ENCODE data around the gene EPS8L3.

Gene EPS8L3

DNA sequence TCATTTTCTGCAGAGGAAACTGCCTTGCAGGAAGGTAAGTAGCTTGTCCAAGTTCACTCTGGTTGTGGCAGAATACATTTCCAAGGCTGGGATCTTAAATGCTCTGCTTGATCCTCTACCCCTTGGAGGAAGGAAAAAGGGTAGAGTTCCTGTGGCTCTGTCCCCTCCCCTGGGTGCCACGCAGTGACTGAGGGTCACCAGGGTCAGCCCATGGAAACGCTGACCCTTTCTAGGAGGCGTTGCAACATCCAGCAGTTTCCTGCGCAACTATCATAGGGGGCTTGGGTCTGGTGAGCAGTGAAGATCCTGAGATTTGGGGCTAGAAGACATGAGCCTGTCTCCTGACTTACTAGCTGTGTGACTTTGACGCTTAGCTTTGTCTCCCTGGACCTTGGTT, 29.4 kb upstream of the EPS8L3 start:
- no peak for DNase-seq

DNA sequence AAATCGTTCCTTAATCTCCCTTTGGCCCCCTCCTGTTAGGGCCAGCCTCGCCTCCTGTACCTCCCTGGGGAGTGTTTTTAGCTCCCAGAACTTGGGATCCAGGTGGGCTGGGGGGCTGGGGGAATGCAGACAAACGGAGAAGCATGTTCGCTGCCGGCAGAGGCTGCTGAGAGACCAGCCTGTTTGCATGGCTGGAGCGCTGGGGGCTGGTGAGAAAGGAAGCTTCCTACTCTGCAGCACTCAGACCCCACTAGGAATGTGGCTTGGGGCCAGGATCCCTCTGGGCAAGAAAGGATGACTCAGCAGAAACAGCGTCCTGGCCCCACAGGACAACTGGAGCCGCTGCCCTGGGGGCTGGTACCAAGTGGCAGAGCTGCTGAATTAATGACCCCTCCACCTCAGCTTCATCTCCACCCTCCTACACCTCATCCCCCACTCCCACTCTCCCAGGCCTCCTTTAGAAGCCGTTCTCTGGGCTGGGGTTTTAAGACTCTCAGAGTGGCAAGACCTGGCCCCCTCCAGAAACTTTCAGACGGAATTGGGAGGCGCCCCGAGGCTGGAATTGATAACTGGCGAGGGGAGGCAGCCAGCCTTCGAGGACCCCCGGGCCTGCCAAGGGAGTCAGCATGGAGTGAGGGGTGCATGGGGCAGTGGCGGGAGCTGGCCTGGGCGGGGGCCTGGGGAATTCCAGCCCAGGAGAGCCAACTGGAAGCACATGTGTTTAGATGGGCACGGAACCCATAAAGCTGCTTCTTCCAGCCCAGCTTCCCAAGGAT, 28.5 kb upstream of the EPS8L3 start:
- no peak for DNase-seq

DNA sequence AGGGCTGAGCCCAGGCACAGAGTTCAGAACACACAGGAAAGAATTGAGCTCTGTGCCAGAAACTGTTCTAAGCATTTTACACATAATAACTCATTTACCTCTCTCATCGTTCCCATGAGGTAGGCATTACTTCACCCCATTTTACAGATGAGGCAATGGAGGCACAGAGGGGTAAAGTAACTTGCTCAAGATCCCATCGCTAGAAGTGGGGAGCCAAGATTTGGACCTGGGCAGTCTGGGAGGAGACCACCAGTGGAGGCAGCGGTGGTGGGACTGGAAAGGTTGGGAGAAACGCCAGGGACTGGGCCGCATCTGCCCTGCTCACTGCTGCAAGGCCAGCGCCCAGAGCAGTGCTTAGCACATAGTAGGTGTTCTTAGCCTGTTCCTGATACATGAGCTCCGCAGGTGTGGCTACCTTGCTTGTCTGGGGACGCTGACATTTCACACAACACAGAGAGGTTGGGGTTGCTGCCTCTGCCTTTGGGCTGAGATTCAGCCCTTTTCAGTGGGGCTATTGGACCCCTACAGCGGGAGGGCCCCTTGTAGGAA, 27.8 kb upstream of the EPS8L3 start:
- no peak for DNase-seq

DNA sequence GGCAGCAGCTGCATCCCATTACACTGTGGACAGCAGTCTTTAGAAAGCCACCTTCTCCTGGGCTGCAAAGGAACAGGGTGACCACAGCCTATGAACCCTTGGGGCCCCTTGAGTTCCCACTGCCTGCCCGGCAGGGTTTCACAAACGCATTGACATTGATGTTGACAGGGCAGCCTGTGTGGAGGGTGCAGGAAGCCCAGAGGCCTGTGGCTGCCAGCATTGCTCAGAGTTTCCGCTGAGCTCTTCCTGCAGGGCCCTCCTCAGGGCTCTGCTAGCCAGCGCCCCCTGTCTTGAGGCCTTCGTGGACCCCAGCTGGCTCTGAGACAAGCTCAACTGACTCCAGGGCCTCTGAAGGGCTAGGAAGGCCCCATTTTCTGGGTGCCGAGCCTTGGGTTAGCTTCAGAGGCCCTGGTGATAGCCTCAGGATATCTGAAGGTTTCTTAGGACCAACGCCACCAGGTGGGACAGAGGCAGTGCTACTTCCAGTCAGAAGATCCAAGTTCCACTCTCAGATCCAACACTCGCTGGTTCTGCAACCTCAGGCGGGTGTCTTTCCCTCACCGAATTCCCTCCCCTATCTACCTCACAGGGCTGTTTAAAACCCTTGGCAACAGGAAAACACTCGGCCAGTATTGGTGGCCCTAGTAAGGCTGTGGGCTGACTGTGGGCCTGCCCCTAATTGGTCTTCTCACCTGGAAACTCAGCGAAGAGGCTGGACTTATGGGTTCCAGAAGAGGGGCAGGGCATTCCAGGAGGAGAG, 27.2 kb upstream of the EPS8L3 start:
- DNase-seq = peak; percentile 67

DNA sequence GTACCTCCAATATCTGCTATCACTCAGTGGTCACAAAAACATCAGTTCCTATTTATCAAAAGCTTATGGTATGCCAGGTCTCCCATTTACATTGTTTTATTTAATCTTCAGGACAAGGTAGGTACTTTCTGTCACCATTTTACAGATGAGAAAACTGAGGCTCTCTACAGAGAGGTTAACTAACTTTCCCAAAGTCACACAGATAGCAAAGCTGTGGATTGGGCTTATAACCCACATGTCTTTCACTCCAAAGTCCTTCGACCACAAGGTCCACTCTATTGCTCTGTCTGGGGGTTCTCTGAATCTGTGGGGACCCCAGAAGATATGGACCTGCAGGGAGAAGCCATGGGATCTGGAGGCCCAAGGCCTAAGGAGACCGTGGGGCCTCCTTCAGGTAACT, 26.6 kb upstream of the EPS8L3 start:
- no peak for DNase-seq

DNA sequence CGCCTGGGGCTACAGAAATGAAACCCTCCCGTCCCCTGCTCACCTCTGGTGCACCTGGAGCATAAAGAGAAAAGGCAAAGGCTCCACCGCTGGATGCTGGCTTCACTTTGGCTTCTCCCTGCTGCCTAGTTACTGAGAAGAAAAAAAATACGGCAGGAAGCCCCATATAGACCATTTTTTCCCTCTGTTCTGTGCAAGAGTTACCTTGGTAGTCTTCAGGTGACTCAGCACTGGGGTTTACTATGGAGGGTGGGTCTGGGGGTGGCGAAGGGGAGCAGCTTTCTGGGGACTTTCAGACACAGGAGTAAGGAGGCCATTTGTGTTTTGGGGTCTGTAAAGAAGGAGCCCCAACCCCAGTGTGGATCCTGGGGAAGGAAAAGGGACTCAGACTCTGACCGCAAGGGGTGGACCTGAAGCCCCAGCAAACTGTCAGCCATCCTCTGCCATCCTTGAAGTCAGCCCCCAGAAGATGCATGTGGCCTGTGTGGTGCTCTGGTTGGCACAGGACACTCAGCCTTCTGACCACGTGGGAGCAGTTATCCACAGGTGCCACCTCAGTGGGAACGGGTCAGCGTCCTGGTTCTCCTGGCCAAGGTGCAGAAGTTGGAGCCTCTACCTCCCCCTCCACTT, 25.9 kb upstream of the EPS8L3 start:
- no peak for DNase-seq

DNA sequence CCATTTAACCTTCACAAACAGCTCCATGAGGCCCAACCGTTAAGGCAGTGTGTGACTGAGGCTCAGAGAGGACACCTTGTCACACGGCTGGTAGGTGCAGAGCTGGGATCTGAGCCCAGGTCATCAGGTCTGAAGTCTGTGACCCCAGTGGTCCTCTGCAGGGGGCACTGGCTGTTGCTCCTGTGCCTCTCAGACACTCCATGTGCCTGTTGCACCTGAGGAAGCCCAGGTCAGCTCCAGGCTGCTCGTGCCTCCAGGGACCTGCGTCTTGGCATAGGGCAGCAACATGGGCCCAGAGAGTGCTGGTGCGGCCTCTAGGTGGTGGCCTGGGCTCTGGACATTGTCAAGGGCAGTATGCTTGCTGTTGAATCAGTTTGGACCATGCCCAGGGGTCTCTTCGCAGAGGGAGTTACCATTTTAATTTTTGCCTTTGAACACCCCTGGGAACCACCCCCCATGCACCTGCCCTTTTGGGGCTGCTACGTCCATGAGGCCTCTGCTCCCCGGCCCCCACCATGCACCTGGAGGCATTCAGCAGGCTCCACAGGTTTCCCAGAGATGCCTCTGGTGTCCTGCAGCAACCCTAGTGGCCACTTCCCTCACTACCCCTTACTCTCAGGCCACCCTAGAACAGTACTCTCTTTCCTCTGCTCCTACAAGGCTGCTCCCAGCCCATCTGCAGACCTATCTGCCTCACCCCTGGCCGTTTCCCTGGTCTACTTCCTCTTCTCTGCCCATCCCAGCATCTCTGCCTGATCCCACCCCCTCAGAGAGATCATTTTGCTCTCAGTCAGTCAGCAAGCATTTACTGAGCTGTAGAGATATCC, 25.2 kb upstream of the EPS8L3 start:
- no peak for DNase-seq

DNA sequence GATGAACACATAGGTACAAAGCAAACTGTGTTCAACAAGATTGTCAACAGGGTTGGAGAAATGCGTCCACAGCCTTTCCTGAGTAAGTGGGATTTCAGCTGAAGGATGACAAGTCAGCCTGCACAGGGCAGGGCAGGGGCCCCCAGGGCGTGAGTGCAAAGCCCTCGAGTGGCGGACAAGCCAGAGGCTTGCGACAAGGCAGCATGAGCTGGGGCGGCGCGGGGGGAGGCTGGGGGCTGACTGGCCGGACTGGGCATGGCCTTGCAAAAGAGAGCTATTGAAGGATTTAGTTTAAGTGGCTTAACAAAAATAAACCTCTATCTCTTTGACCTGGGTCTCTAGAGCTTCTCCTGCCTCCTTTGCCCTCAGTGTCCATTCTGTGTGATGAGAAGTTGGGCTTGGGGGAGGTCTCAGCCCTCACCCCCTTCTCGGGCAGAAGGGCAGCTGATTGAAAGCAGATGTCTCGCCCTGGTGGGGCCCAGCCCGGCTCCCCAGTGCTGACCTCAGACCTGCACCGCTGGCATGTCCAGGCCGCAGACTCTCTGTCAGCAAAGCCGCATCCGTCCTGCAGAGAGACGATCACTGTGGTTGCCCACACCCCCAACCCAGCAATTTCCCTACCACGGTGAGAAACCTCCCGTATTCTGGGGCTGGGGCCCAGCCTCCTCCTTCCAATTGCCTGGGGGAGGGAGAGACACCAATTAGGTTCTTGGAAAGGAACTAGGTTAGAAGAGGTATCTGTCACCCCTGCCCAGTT, 24.3 kb upstream of the EPS8L3 start:
- DNase-seq = no peak

DNA sequence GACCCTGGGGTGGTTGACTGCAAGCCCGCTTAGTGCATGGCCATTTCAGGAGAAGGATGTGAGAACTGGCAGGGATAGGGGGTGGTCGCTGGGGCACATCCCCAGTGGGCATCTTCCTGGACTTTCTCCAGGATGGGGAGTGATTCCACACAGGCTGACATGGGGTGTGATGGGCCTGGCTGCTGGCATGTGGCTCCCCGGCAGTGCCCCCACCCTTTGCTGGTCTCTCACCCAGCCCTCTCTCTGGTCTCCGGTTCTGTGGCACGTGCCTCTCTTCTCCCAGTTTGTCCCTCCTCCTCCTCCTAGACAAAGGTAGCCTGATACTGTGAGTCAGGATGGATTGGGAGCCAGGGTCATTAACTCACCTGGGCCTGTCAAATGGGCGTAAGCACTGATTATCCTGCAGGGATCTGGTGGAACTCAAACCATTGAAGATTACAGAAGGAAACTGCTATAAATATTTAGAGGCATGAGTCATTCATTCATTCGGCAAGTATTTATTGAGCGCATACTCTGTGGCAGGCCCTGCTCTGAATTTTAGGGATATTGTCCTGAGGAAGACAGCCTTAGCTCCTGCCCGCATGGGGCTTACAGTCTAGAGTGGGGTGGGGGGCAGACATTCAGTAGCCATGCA, 23.6 kb upstream of the EPS8L3 start:
- no peak for DNase-seq

DNA sequence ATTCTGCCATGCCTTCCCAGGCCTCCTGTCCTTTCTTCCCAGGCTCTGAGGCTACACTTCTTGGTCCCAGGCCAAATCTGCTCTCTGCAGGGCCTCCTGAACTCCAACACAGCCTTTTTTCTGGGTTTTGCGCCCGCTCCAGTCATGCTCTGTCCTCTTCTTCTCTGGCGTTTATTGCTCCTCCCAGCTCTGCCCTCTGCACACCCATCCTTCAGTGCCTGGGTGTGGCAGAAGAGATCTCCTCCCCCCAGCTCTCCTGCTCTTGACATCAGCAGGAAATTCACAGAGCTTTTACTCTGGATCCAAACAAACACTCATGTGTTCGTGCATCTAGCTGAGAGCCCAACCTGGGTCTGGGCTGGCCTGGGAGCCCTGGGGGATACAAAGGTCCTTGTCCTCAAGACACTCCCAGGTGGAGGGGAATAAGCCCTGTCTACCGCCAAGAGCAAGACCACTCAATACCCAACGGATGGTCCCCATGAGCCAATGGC, 22.9 kb upstream of the EPS8L3 start:
- DNase-seq = no peak

DNA sequence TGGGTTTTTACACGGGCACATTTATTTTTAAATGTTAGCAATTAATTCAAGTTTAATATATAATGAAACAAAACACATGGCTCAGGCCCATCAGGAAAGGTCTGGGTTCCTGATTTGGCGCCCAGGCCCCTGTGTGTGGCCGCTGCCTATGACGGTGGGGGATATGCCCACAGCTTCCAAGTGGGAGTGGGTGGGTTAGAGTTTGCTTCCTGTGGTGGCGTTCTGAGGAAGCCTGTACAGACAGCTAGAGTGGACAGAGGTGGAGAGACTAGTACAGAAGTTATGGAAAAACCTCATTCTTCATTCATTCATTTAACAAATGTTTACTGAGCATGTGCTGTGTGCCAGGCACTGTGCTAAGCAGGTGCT, 22.4 kb upstream of the EPS8L3 start:
- DNase-seq = no peak

DNA sequence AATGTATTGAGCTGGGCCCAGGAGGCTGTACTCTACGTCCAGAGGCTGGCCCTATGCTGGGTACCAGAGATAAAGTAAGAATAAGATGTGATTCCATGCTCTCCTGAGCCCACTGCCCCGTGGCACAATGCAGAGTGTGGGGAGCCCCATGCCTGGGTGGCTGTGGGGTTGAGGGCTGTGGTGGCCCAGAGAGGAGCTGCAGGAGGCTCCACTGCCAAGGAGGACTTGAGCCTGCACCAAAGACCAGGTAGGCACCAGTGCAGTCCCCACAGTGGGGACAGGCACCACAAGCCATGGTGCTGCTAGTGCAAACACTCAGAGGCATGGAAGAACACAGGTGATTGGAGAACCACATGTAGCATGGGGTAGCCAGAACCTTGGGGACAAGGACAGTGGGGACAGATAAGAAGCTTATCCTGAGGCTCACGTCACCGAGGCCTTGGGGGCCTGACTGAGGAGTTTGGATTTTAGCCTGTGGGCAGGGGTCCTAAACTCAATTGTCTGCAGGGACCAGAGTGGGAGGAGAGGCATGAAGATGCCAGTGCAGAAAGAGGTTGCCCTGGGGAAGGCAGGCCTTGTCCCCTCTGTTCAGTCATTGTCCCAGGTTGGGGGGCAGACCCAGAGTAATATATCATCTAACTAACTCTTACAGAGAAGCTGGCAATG, 21.9 kb upstream of the EPS8L3 start:
- DNase-seq = no peak

DNA sequence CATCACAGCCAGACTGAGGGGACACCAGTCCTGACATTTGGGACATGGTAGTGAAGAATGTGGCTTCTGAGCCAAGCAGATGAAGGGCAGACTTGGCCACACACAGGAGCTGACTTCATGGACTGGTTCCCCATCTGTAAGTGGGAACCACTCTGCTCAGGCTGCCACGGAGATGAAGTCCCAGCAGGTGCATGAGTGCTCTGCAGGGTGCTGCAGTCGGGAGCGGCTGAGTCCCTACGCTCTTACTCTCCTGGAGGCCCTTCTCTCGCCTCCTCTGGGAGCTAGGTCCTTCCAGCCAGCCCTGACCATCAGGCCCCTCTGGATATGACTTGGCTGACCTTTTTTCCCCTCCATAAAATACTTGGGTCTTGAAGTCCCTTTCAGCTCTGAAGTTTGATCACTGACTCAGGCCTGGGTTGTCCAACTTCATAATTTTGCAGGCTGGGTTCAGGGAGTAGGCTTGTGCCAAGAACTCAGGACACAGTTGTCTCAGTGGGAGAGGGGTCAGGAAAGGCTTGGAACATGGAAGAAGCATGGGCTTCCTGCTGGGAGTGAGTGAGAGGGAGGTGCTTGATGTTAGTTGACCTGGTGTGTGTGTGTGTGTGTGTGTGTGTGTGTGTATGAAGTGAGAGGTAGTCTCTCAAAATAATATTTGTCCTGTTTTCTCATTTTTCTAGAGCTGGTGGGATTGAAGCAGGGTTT, 21.0 kb upstream of the EPS8L3 start:
- DNase-seq = no peak

DNA sequence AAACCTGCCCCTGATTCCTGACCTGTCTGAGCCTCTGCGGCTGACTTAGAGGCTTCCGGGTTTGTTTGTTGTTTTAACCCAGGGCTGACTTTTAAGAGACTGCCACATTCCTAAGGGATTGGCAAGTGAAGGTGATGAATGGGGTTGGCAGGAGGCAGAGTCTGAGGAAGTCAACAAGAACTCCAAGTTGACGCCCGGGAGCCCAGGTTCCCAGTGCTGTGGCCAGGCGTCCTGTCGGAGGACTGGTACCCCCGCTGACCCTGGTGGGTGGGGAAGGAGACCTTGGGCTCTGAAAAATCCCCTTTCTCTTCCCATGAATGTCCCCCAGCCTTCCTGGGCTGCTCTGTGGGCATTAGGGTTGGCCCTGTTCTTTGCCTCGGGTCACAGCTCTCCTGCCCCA, 19.7 kb upstream of the EPS8L3 start:
- no peak for DNase-seq

DNA sequence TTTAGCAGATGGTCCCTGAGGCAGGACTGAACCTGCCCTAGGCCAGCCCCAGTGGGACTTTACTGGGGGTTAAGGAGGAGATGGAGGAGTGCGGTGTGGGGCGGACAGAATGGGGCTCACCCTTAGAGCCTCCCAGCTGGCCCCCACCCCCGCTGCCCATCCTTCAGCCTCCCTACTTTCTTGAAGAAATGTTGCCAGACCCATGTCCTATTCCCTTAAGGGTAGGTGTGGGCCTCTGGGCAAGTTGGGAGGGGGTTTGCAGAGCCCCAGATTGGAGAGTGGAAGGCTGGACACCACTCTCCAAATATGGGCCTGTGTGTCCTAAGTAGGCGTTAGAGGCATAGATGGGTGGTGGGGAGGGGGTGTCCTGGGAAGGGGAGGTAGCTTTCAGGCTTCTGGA, 19.2 kb upstream of the EPS8L3 start:
- DNase-seq = no peak

DNA sequence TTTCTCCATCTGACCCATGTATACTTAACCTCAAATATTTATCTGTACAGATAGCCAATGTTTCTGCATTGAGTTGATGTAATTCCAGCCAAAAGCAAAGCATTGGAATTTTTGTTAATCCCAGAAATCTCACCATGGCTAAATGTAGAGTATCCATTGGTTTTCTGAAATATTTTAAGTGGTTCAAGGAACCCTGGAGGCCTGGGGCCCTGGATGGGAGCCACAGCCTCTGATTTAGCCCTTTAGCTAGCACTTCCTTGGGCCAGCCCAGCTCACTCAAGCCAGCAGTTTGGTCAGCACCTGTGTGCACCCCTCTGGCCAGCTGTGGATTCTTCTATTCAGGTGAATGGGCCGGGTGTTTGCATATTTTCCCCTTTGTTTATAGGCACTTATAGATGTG, 18.8 kb upstream of the EPS8L3 start:
- DNase-seq = no peak

DNA sequence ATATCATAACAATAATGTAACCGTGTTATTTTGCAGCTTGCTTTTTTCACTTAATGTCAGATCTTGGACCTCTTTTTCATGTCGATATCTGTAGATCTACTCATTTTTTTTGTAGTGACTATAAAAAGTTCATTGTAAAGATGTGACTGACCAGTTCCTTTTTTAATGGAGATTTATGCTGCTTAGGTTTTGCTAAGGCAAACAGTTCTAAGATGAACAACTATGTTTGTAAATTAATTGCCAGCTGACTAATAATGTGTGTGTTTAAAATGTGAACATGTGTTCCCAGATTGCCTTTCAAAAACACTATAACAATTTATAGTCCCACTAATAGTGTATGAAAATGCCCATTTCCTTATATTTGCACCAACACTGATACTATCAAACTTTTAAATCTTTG, 18.1 kb upstream of the EPS8L3 start:
- DNase-seq = no peak

DNA sequence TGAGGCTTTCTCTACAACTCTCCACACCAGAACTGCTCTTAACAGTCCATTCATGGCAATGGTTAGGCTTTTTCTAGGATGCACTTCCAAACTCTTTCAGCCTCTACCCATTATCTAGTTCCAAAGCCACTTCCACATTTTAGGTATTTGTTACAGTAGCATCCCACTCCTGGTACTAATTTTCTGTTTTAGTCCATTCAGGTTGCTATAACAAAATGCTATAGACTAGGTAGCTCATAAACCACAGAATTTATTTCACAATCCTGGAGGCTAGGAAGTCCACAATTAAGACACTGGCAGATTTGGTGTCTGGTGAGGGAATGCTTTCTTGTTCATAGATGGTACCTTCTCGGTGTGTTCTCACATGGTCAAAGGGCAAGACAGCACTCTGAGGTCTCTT, 17.3 kb upstream of the EPS8L3 start:
- DNase-seq = no peak

DNA sequence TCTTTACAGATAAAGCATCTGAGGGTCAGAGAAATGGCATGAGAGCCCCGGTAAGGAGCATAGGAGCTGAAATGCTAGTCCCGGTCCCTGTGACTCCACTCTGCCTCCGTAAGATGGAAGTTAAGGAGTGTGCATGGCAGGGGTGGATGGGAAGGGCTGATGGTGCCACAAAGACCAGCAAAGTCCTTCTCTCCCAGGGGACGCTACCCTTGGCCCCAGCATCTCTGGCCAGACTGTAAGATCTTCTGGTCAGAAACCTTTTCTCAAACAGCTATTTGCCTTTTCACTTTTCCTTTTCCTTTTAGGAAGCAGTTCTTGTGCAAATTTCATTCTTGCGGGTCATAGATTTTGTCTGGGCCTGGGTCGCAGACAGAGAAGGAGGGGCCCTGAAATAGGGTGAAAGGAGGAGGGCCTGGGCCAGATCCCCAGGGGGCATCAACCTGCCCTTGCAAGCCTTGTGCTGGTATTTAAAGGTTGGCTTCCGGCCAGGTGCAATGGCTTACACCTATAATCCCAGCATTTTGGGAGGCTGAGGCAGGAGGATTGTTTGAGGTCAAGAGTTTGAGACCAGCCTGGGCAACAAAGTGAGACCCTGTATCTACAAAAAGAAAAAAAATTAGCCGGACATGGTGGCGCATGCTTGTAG, 14.4 kb upstream of the EPS8L3 start:
- no peak for DNase-seq

DNA sequence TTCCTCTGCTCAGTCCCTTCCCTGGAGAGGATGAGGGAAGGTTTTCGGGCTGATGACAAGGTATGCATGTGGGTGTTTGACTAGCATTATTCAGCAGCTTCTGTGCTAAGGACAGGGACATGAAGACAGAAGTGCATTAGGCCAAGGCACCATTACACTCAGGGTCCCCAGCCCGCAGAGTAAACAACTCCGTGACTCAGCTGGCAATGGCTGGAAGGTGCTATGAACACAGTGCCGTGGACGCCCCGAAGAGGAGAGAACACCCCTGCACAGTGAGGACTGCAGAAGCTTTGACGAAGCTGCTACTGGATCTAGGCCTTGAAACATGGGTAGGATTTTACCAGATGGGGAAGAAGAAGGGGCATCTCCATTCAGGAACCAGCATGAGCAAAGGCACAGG, 13.7 kb upstream of the EPS8L3 start:
- DNase-seq = no peak
